ENCODE data around the gene ATAD3C.
"Not testable (repeated sequence)": the region's sequence is repeated elsewhere in the genome, so short reads cannot be mapped to it uniquely, and the experiment has no call there.

Gene ATAD3C

DNA sequence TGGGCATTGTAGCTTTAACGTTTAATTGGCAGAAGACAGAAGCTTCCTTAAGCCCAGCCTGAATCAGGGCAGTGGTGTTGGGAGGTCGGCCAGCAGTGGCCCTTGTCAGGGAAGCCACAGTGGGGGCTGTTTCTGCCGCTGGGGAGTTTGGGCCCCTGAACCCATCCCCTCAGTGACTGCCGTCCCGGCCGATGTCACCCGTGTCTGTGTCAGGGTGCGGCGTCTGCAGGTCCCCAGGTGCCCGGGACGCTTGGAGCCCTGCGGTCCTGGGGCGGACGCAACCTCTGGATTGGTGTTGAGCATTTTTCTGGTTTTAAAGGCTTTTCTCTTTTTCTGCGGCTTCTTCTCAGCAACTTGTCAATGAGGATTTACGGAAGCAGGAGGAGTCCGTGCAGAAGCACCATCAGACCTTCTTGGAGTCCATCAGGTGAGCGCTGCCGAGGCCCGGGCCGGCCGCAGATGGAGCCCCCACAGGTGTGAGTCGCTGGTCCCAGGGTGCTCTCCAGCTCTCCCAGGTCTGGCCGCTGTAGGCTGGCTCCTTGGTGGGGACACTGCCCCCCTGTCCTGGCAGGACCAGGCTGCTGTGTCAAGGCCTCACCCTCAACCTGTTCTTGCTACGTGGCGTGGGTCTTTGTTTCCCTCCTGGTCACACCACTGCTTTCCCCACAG is 2.3 kb downstream of the ATAD3C start:
- no peak for DNase-seq

GRCh38 chr1:1452365-1452739 is 2.9 kb downstream of the ATAD3C start:
- DNase-seq = peak in 1 of 2 experiments; percentile 26

- DNase-seq = no peak
These were observed 3.4 kb downstream of the ATAD3C start for GRCh38 chr1:1452882-1453281.

DNA sequence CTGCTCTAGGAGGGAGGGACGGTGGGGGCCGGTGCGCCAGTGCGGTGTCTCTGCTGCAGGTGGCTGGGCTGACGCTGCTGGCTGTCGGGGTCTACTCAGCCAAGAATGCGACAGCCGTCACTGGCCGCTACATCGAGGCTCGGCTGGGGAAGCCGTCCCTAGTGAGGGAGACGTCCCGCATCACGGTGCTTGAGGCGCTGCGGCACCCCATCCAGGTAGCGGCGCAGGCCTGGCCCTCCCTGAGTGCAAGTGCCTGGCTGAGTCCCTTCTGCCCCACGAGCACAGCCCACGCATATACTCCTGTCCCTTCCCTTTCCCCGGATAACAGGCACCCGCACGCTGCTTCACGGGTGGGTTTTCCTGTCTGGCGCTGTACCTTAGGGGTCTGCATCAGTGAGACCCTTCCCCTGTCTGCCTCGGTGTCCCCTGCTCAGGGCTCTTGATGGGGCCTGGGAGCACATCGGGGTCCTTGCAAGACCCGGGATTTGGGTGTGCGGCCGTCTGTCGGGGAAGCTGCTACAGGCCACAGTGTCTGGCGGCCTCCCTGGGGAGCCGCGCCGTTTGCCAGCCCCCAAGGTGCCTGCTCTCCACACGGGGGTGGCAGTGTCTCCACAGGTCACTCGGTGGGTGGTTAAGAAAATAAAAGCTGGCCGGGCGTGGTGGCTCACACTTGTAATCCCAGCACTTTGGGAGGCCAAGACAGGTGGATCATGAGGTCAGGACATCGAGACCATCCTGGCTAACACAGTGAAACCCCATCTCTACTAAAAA is 5.0 kb downstream of the ATAD3C start:
- DNase-seq = not testable (repeated sequence)

- DNase-seq = no peak
These were observed 5.9 kb downstream of the ATAD3C start for GRCh38 chr1:1455366-1455884.

- not testable (repeated sequence) for DNase-seq
These were observed 6.4 kb downstream of the ATAD3C start for GRCh38 chr1:1455934-1456333.

DNA sequence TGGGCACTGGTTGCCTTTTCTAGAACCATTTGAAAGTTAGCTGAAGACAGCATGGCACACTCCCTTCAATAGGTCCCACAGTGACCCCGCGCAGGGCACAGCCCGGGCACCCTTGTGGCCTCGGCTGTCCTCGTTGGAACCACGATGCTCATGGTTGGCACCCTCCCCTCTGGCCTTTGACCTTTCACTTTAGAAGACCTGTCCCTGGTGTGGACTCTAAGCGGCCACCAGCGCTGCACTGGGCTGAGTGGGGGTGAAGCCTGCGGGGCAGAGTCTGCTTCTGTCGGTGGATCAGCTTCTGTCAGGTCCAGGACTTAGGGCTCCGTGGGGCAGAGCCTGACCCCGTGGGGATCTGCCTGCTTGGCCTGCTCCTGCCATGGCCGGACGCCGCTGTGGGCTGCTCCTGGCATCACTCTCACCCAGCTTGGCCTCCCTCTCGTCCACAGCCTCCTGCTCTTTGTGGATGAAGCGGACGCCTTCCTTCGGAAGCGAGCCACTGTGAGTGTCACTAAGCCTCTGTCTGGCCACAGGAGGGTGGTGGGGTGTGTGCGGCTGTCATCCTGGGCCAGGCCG is 7.3 kb downstream of the ATAD3C start:
- not testable (repeated sequence) for DNase-seq

DNA sequence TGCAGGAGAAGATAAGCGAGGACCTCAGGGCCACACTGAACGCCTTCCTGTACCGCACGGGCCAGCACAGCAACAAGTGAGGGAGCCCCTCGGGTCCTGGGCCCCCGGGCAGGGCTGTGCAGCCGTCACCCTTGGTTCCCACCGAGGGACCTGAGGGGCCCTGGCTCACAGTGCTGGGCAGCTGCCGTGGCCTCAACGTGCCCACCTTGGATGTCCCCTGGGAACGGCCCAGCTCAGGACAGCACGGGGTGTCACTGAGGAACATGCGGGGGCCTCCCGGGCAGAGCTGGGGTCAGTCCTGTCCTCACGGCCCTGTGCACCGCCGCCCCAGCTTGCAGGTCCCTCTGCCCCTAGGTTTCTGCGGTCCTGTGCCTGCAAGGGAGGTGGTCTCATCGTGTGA is 9.7 kb downstream of the ATAD3C start:
- DNase-seq = not testable (repeated sequence)

GRCh38 chr1:1459711-1460110 is 10.2 kb downstream of the ATAD3C start:
- DNase-seq = not testable (repeated sequence)

- DNase-seq = no peak
These were observed 11.1 kb downstream of the ATAD3C start for GRCh38 chr1:1460540-1461130.

- no peak for DNase-seq
These were observed 12.3 kb downstream of the ATAD3C start for GRCh38 chr1:1461721-1462317.

DNA sequence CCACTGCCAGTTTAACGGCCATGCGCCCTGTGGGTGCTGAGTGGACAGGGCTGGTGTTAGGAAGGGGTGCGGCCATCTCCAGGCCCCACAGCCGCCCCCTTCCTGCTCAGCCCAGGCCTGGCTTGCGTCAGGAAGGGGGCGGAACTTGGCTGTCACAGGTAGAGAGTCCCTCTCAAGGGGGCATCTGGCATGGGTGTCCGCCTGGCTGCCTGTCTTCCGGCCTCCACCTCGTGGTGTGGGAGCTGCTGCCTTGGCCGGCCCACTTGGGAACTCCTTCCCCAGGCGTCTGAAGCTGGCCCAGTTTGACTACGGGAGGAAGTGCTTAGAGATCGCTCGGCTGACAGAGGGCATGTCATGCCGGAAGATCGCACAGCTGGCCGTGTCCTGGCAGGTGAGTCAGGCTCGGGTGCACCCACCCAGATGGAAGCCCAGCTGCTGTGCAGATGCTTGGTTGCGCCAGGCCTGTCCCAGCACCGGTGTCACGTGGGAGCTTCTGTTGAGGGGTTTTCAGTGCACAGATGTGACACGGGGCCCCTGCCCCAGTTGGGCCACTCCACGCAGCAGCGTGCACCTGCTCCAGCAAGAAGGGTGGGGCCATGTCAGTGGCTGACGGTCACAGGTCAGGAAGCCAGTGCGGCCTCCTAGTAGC is 13.0 kb downstream of the ATAD3C start:
- DNase-seq = no peak

- DNase-seq = no peak
These were observed 13.8 kb downstream of the ATAD3C start for GRCh38 chr1:1463312-1463711.

- not testable (repeated sequence) for DNase-seq
These were observed 18.9 kb downstream of the ATAD3C start for GRCh38 chr1:1468196-1468985.

DNA sequence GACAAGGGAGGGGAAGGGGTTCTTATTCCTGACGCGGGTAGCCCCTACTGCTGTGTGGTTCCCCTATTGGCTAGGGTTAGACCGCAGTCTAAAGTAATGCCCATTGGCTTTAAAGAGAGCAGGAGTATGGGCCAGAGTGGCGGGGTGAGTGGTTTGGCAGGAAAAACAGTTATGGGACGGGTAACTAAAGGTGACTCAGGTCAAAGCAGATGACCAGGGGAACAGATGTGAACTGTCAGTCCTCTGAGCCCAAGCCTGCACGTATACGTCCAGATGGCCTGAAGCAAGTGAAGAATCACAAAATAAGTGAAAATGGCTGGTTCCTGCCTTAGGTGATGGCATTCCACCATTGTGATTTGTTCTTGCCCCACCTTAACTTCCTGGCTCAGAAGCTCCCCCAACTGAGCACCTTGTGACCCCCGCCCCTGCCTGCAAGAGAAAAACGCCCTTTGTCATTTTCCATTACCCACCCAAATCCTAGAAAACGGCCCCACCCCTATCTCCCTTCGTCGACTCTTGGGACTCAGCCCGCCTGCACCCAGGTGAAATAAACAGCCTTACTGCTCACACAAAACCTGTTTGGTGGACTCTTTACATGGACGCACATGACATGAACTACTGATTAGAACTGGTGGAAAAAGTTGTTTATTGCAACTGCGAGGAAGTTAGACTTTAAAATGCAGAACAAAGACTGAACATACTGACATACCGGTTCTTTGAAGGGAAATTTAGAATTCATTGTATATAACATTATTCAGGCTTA is 21.3 kb downstream of the ATAD3C start:
- DNase-seq = no peak

DNA sequence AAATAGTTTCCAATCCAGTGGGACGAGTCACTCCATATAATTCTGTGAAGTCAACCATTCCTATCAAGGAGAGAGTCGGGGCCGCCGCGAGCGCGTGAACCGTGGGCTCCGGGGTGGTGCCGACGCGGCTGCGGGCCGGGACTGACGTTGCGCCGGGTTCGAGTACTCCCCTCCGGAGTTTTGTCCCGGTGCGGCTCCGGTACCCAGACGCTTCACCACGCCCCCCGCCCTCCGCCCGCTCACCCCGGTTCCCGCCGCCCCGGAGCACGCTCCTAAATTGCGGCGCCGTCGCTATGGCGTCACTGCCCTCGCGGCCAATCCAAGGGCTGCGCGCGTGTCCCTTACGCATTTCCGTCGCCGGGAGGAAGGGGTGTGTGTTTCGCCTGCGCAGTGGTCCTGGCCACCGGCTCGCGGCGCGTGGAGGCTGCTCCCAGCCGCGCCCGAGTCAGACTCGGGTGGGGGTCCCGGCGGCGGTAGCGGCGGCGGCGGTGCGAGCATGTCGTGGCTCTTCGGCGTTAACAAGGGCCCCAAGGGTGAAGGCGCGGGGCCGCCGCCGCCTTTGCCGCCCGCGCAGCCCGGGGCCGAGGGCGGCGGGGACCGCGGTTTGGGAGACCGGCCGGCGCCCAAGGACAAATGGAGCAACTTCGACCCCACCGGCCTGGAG is 22.0 kb downstream of the ATAD3C start, which contains the start of gene ATAD3B:
Gene ATAD3B, plus strand, starts transcription at position 377 of the 664 bp plus-strand sequence. Its CDS starts 120 bp downstream, at position 497.
- peak; percentile 87 to 94 for DNase-seq

- not testable (repeated sequence) for DNase-seq
These were observed 22.8 kb downstream of the ATAD3C start for GRCh38 chr1:1472053-1472876.

- DNase-seq = not testable (repeated sequence)
These were observed 26.5 kb downstream of the ATAD3C start for GRCh38 chr1:1476011-1476410.

GRCh38 chr1:1477206-1477605 is 27.7 kb downstream of the ATAD3C start:
- DNase-seq = no peak

Data from NCI-H2081 (cell line).